OCI-LY7 (cell line): Measurements from ENCODE around the gene DNHD1. TPM values are rescaled to one million over a fixed set of nuclear protein-coding genes. Genes with fewer than 3 reads are reported as not detected.

Experiments used
- BruUV-seq: library from RNA; stranded (reverse); fragments of 400-500 nt; replicated peaks from 2 replicates; lab custom pipeline; 2021; lab: Mats Ljungman, UMichigan
- CTCF ChIA-PET: fragments of 300-600 bp; sonication (Branson Sonifier 250); formaldehyde crosslinking; loops from one replicate; lab custom pipeline; 2022; ENCODE audit warnings: antibody characterized with exemption; ENCODE audit not compliant: unreplicated experiment; lab: Charles Lee
- POLR2A ChIA-PET: fragments of 300-600 bp; sonication (Branson Sonifier 250); formaldehyde crosslinking; loops from one replicate; lab custom pipeline; 2022; ENCODE audit warnings: antibody characterized with exemption; lab: Charles Lee
- DNase-seq: peaks from one replicate; pipeline ENCODE4 v3.0.0-alpha.2; 2015; ENCODE audit warnings: low spot score
- H2AFZ ChIP-seq: fragments of 200-600 bp; sonication (generic), shearing (Covaris generic); 2 replicates; pipeline ENCODE4 v1.6.1; 2014; ENCODE audit warnings: mild to moderate bottlenecking, antibody characterized with exemption, low read length, moderate library complexity
- H3K27ac ChIP-seq: fragments of 200-600 bp; sonication (generic); 2 replicates; pipeline ENCODE4 v1.5.1; 2014; ENCODE audit warnings: mixed run types, low read depth, mild to moderate bottlenecking, moderate library complexity, low read length, inconsistent platforms; ENCODE audit not compliant: poor library complexity, severe bottlenecking
- H3K36me3 ChIP-seq: fragments of 200-600 bp; sonication (generic); 2 replicates; pipeline ENCODE4 v1.6.1; 2014; ENCODE audit warnings: mild to moderate bottlenecking, antibody characterized with exemption, low read length, moderate library complexity, mixed read lengths; ENCODE audit not compliant: insufficient read depth
- H3K4me1 ChIP-seq: fragments of 200-600 bp; sonication (generic); 2 replicates; pipeline ENCODE4 v1.5.1; 2014; ENCODE audit warnings: mild to moderate bottlenecking, low read length; ENCODE audit not compliant: insufficient read depth, poor library complexity, severe bottlenecking
- H3K4me2 ChIP-seq: fragments of 200-600 bp; sonication (generic); 2 replicates; pipeline ENCODE4 v1.6.1; 2014; ENCODE audit warnings: mild to moderate bottlenecking, low read length
- H3K4me3 ChIP-seq: fragments of 200-600 bp; sonication (generic); 2 replicates; pipeline ENCODE4 v1.5.1; 2014; ENCODE audit warnings: mild to moderate bottlenecking, low read depth, low read length; ENCODE audit not compliant: poor library complexity, severe bottlenecking
- H3K79me2 ChIP-seq: fragments of 200-600 bp; sonication (generic); 2 replicates; pipeline ENCODE4 v1.6.1; 2016; ENCODE audit warnings: low read depth, mild to moderate bottlenecking, low read length, moderate library complexity, mixed read lengths; ENCODE audit not compliant: insufficient read depth
- H3K9me2 ChIP-seq: fragments of 200-600 bp; sonication (generic); 2 replicates; pipeline ENCODE4 v1.6.1; 2016; ENCODE audit warnings: mild to moderate bottlenecking, low read length, mixed read lengths; ENCODE audit not compliant: insufficient read depth
- H3K9me3 ChIP-seq: fragments of 200-600 bp; sonication (generic); 2 replicates; pipeline ENCODE4 v1.6.1; 2014; ENCODE audit warnings: mild to moderate bottlenecking, mixed run types, low read length, mixed read lengths
- H4K20me1 ChIP-seq: fragments of 200-600 bp; sonication (generic); 2 replicates; pipeline ENCODE4 v1.6.1; 2014; ENCODE audit warnings: mild to moderate bottlenecking, antibody characterized with exemption, low read length, moderate library complexity, mixed read lengths; ENCODE audit not compliant: insufficient read depth
- EZH2phosphoT487 ChIP-seq: fragments of 200-600 bp; sonication (generic); IDR thresholded peaks from 2 replicates; pipeline ENCODE4 v1.6.1; 2018; ENCODE audit warnings: low read depth, borderline replicate concordance, mild to moderate bottlenecking, mixed run types, antibody characterized with exemption, low read length, moderate library complexity, mixed read lengths
- intact Hi-C: fragments of 100-400 bp; cut with micrococcal nuclease; formaldehyde crosslinking; loops from one replicate; pipeline ENCODE4 v1.10.0; 2022; ENCODE audit not compliant: unreplicated experiment
- total RNA-seq, 2 experiments: library from RNA; depleted of rRNA in 1 of 2; stranded (reverse); fragments of >200 nt in 1 of 2; shearing (Covaris generic) in 1 of 2; gene quantifications; 2 replicates each; pipeline ENCODE4 v1.2.3, GENCODE V29; 2014 to 2022
- TF ChIP-seq, protein P1 (sequence below): fragments of 200-600 bp; sonication (generic); conservative IDR thresholded peaks from 2 replicates; pipeline ENCODE4 v1.5.1; 2014; ENCODE audit warnings: mild to moderate bottlenecking, antibody characterized with exemption, low read length, moderate library complexity, mixed read lengths

The DNHD1 gene
- total RNA-seq, 2 experiments from 2014 or later, result 24.3 to 52.7 TPM

DNA sequence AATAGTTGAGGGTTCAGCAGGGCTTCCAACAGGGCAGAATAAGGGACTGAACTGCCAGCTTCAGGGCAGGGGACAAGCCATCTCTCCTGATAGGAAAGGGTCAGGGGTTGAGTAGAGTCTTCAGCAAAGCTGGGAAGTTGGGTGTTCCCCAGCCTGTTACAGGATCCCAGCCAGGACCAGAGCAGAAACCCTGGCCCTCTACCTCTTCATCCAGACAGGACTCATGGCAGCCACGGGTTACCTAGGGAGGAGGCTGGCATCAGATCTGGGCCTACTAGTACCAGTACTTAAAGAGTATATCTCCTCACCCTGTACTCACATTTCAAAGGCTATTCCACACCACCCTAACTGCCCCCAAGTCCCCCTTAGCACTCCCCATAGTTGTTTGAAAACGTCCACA lies 117.4 kb downstream of the DNHD1 start:
- peaks cover 36% of the 10 kb centered on the region for H3K4me1 ChIP-seq
- ChIA-PET CTCF (interaction anchor here (0.6 kb wide), 1 partner anchor 1391 kb away, joined by 3 read pairs; no protein-coding TSS in a partner anchor), POLR2A (no interaction called here)
- no peaks in the 10 kb centered on the region for H3K9me3 ChIP-seq
- no TSS peak for BruUV-seq
- intact Hi-C loops, result no loop called here
- no peaks in the 10 kb centered on the region for H3K9me2 ChIP-seq
- peaks cover 26% of the 10 kb centered on the region for H3K36me3 ChIP-seq
- H2AFZ ChIP-seq, result no peak overlapping the region
- H4K20me1 ChIP-seq, result peaks cover 9% of the 10 kb centered on the region; the same call in 1 of the 2 replicates
- H3K27ac ChIP-seq, result no peak overlapping the region
- no peak overlapping the region for H3K4me3 ChIP-seq
- no peak overlapping the region for H3K4me2 ChIP-seq
- peaks cover 12% of the 10 kb centered on the region; the same call in 1 of the 2 replicates for H3K79me2 ChIP-seq
- TF ChIP-seq EZH2phosphoT487, result no peak
- TF ChIP-seq, protein P1, sequence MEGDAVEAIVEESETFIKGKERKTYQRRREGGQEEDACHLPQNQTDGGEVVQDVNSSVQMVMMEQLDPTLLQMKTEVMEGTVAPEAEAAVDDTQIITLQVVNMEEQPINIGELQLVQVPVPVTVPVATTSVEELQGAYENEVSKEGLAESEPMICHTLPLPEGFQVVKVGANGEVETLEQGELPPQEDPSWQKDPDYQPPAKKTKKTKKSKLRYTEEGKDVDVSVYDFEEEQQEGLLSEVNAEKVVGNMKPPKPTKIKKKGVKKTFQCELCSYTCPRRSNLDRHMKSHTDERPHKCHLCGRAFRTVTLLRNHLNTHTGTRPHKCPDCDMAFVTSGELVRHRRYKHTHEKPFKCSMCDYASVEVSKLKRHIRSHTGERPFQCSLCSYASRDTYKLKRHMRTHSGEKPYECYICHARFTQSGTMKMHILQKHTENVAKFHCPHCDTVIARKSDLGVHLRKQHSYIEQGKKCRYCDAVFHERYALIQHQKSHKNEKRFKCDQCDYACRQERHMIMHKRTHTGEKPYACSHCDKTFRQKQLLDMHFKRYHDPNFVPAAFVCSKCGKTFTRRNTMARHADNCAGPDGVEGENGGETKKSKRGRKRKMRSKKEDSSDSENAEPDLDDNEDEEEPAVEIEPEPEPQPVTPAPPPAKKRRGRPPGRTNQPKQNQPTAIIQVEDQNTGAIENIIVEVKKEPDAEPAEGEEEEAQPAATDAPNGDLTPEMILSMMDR, result no peak
- DNase-seq, result no peak

DNA sequence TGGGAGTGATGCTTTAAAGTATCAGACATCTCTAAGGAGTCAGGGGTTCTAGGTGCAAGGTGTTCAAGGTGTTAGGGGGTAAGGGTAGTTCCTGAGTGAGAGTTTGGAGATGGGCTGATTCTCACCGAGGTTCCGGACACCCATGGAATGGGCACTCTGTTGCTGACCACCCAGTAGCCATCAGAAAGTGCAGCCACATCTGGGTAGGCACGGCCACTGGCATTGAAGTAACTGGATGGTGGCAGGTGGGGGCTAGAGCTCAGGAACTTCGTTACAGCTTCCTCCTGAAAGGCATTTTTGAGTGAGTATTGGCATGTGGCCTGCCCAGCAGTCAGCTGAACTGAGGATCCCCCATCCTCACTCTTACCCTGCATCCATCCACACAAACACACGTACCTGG lies 118.0 kb downstream of the DNHD1 start:
- peaks cover 20% of the 10 kb centered on the region for H3K36me3 ChIP-seq
- no TSS peak for BruUV-seq

More for the DNA sequence above, 118.0 kb downstream of the DNHD1 start:
- CTCF ChIA-PET, result interaction anchor here (0.7 kb wide), 1 partner anchor 134 kb away, joined by 3 read pairs; the partner anchor contains the start of gene TIMM10B
- Histone ChIP-seq H2AFZ (no peak overlapping the region), H3K4me3 (no peak overlapping the region), H3K4me2 (no peak overlapping the region), H3K9me3 (no peaks in the 10 kb centered on the region), H3K27ac (no peak overlapping the region), H3K79me2 (peaks cover 12% of the 10 kb centered on the region; the same call in 1 of the 2 replicates), H3K4me1 (peaks cover 42% of the 10 kb centered on the region), H4K20me1 (peaks cover 9% of the 10 kb centered on the region; the same call in 1 of the 2 replicates), H3K9me2 (no peaks in the 10 kb centered on the region)
- POLR2A ChIA-PET, result no interaction called here
- TF ChIP-seq, protein P1, result no peak
- no peak for TF ChIP-seq EZH2phosphoT487
- no peak for DNase-seq
- intact Hi-C loops, result no loop called here
